ENCODE data around the gene TGFB2. TPM values are rescaled to one million over a fixed set of nuclear protein-coding genes. Genes with fewer than 3 reads are reported as not detected.

TGFB2 gene
- polyA plus RNA-seq, 1 donor (not counting 4 experiments of a cell fraction or from before 2014, with no cell fraction given): 21.5 TPM

- no peak for DNase-seq (ENCODE audit: low read depth, low spot score)
- FAIRE-seq: no peak
- no peak overlapping the region for H3K9ac ChIP-seq (ENCODE audit: control insufficient read depth, extremely low read depth, insufficient read depth, low read length)
- no peaks in the 10 kb centered on the region for H3K27me3 ChIP-seq (ENCODE audit: control insufficient read depth, extremely low read depth, insufficient read depth, low read length)
- H3K4me2 ChIP-seq (ENCODE audit: control insufficient read depth, extremely low read depth, insufficient read depth, low read depth, low read length): no peak overlapping the region
- H4K20me1 ChIP-seq (ENCODE audit: control insufficient read depth, extremely low read depth, insufficient read depth, low read length): no peaks in the 10 kb centered on the region
- H2AFZ ChIP-seq (ENCODE audit: control insufficient read depth, low read length): no peak overlapping the region
- no peaks in the 10 kb centered on the region for H3K9me1 ChIP-seq (ENCODE audit: control insufficient read depth, extremely low read depth, insufficient read depth, low read length)
- H3K27ac ChIP-seq (ENCODE audit: control insufficient read depth, insufficient read depth, low read length): no peak overlapping the region
- TF ChIP-seq CTCF (optimal IDR thresholded peaks at IDR 0.05 in 1 of 3, IDR thresholded peaks at IDR 0.05 in 1 of 3, conservative IDR thresholded peaks at IDR 0.05 in 1 of 3; ENCODE audit: extremely low read depth in 1 of 3, insufficient read depth in 2 of 3, low read length in 3 of 3) (no peak), EZH2 (IDR thresholded peaks at IDR 0.05; ENCODE audit: low read length) (no peak)
- no peaks in the 10 kb centered on the region for H3K9me3 ChIP-seq (ENCODE audit: control insufficient read depth, low read depth, low read length)
- H3K79me2 ChIP-seq (ENCODE audit: control insufficient read depth, insufficient read depth, low read length): no peaks in the 10 kb centered on the region
- H3K4me3 ChIP-seq (ENCODE audit: control insufficient read depth in 2 of 3, extremely low read depth in 1 of 3, insufficient read depth in 2 of 3, low read depth in 1 of 3, low read length in 3 of 3): no peak overlapping the region
- H3K36me3 ChIP-seq (ENCODE audit: control insufficient read depth in 2 of 2, extremely low read depth in 1 of 2, insufficient read depth in 2 of 2, low read length in 2 of 2): no peaks in the 10 kb centered on the region
- no peaks in the 10 kb centered on the region for H3K4me1 ChIP-seq (ENCODE audit: control insufficient read depth, extremely low read depth, insufficient read depth, low read length)
- dilution Hi-C loops (cut with MboI; ENCODE audit: extremely low pct_ligation_motif_present, low sequenced_read_pairs): no loop called here
Measured at GRCh38 chr1:218447010-218447689, 102.0 kb downstream of the TGFB2 start.

GRCh38 chr1:218451415-218451814 lies 106.3 kb downstream of the TGFB2 start:
- H3K4me1 ChIP-seq (ENCODE audit: control insufficient read depth, extremely low read depth, insufficient read depth, low read length): no peaks in the 10 kb centered on the region
- H3K27ac ChIP-seq (ENCODE audit: control insufficient read depth, insufficient read depth, low read length): no peak overlapping the region
- H3K4me3 ChIP-seq (ENCODE audit: control insufficient read depth in 2 of 3, extremely low read depth in 1 of 3, insufficient read depth in 2 of 3, low read depth in 1 of 3, low read length in 3 of 3): no peak overlapping the region
- H3K36me3 ChIP-seq (ENCODE audit: control insufficient read depth in 2 of 2, extremely low read depth in 1 of 2, insufficient read depth in 2 of 2, low read length in 2 of 2): no peaks in the 10 kb centered on the region
- H3K9me3 ChIP-seq (ENCODE audit: control insufficient read depth, low read depth, low read length): no peaks in the 10 kb centered on the region
- FAIRE-seq: peak; percentile 13
- no peak overlapping the region for H3K9ac ChIP-seq (ENCODE audit: control insufficient read depth, extremely low read depth, insufficient read depth, low read length)
- no peak overlapping the region for H2AFZ ChIP-seq (ENCODE audit: control insufficient read depth, low read length)
- TF ChIP-seq EZH2 (IDR thresholded peaks at IDR 0.05; ENCODE audit: low read length) (no peak), CTCF (optimal IDR thresholded peaks at IDR 0.05 in 1 of 3, IDR thresholded peaks at IDR 0.05 in 1 of 3, conservative IDR thresholded peaks at IDR 0.05 in 1 of 3; ENCODE audit: extremely low read depth in 1 of 3, insufficient read depth in 2 of 3, low read length in 3 of 3) (no peak)
- no peaks in the 10 kb centered on the region for H3K79me2 ChIP-seq (ENCODE audit: control insufficient read depth, insufficient read depth, low read length)
- dilution Hi-C loops (cut with MboI; ENCODE audit: extremely low pct_ligation_motif_present, low sequenced_read_pairs): no loop called here
- H3K9me1 ChIP-seq (ENCODE audit: control insufficient read depth, extremely low read depth, insufficient read depth, low read length): no peaks in the 10 kb centered on the region
- no peak overlapping the region for H3K4me2 ChIP-seq (ENCODE audit: control insufficient read depth, extremely low read depth, insufficient read depth, low read depth, low read length)
- no peaks in the 10 kb centered on the region for H3K27me3 ChIP-seq (ENCODE audit: control insufficient read depth, extremely low read depth, insufficient read depth, low read length)
- no peak for DNase-seq (ENCODE audit: low read depth, low spot score)
- no peaks in the 10 kb centered on the region for H4K20me1 ChIP-seq (ENCODE audit: control insufficient read depth, extremely low read depth, insufficient read depth, low read length)

Measured in keratinocyte (primary cell).